NCI-H1436 (cell line): ENCODE measurements around the gene SLC10A2.

ENCODE experiments used
- DNase-seq: peaks from one replicate; lab custom pipeline; 2025; lab: John Stamatoyannopoulos, UW

Gene SLC10A2

DNA sequence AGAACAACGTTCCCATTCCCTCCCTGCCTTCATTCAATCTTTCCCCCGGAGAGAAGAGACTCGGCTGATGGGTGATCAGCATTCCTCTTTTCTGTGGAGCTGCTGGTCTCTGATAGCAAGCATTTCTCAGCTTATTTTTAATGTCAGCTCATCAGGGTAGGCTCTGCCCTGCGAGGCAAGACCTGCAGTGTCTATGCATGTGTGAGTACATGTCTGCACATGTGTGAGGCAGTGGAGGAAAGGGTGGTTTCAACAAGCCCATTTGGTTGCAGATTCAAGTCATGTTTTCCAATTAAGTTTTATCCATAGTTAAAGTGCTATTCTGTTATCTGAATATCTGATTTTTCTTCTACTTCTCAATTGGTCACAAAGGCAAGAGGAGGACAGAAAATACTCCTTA is 19.5 kb downstream of the SLC10A2 start:
- DNase-seq = no peak

DNA sequence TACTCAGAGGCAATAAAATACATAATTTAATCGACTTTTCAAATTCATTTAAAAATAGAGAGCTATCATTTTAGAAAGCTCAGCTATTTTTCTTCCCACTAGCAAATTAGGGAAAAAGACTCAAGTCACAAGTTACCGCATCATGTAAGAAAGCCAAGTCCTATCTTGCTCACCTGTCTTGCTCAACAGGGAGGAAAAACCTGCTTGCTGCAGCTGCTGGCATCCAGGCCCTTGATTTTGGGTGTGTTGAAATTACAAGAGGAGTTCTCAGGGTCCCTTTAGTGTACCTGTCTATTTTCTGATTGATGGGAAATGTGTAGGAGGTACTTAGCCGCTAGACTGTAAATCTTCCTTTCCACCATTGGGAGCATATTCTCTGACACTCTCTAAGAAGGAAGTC is 22.2 kb downstream of the SLC10A2 start:
- no peak for DNase-seq

DNA sequence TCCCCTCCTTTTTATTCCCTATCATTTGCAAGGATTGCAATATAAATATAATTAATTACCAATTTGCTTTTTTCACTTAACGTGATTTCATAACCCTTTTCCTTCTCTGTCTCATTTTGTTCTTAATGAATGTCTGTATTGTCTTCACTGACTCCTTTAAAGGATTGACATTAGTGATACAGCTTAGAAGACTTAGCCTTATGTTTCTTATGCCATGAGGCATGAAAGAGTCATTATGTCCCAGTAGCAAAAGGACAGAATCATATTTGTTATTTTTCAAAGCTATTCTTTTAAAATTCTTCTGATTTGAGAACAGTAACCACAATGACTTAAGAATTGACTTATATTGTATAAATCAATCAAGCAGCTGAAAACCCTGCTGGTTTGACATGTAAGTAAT is 26.2 kb downstream of the SLC10A2 start:
- no peak for DNase-seq

DNA sequence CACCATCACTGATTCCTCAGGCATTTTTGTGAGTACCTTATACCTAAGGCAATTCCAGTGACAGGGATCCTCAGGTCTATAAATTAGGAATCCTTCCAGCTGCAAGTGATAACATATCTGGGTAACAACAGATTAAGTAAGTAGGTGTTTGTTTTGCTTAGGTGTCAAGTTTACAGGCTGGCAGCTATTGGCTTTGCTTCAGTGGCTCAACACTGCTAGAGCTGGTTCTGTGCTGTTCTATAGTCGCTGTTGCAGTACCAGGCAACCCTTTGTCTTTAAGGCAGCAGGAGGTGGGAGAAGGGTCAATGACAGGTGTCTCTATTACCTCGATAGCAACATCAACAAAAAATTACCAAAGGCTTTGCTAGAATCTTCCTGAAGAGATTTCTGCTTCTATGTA is 27.0 kb downstream of the SLC10A2 start:
- DNase-seq = no peak

DNA sequence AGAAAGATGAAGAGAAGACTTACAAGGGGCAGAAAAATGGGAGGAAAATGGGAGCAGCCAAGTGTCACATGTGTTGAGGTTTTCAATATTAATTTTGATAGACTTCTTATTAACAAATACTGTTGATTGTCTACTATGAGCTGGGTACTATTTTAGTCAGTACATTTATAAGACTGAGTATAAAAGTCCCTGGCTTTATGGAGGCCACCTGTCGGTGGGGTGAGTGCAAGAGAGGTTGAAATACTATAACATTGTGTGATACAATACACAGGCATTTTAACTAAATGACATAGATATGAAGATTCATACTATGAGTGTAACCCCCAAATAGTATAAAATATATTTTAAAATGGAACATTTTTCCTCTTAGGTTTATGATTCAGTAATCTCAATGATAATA is 29.9 kb downstream of the SLC10A2 start:
- DNase-seq = no peak

DNA sequence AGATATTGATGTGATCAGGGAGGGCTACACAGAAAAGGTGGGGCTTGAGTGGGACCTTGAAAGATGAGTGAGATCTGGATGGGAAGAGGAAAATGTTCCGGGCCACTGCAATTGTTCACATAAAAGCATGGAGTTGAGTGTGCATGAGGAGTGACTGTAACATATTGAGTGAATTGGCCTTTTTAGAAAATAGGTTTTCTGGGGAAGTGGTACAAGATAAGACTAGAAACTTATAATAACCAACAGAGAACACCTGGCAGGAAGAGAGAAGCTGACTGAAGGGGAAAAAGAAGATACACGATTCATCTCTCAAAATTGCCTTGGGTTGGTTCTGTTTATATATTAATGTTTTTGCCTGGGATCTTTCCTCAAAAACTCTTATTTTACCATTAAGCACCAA is 32.2 kb downstream of the SLC10A2 start:
- no peak for DNase-seq

DNA sequence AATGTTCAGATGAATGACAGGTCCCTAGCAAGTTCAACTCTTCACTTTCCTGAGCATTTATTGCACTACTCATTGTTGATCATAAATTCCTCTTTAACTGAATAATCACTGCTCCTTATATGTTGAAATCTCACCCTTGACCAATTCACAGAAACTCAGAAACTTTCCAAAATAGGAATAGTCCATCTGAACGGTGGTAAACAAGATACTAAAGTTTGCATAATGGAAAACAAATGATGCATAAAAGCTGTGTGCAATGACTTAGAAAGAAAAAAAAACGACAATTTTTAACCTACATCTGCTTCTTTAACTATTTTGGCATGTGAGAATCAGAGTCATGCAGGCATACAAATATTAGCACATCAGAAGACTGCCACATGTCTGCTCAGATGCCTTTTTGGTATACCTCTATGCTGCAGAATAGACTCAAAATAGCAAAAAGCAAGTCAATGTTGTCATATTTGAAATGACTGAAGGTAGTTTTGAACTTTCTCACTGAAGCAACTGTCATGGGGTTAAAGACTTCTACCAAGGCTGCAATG is 34.8 kb downstream of the SLC10A2 start:
- DNase-seq = no peak

DNA sequence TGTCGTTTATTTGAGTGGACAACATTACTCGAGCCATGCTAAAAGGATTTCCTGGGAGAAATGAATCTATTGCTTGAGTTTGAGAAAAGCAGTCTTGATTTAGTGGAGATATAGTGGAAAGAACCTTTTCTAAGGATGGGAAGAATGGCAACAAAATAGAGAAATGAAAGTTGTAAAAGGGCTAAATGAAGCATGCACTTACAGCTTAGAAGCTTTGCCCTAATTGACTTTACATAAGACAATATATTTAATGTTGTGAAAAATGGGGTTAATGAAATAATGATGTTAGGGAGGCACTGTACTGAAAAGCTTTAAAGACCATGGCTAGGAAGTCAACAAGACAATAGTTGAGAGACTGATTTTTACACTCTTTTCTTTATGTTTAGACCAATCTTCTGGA is 35.4 kb downstream of the SLC10A2 start:
- DNase-seq = no peak

DNA sequence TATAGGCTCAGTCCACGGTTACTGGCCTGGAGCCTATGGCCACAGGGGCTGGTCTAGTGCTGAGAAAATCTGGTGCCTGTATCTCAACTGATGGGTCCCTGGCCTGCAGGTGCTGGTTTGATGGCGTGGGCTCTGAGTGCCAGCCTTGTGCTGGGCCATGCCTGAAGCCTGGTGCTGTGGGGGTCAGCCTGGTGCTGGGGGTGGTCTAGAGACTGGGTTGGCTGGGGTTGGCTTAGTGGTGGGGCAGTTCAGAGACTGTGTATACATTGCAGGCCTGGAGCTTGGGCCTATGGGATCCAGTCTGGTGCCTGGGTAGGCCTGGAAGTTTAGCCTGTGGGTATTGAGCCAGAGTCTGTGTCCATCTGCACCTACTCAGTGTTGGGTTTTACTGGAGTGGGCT is 36.4 kb downstream of the SLC10A2 start:
- no peak for DNase-seq

DNA sequence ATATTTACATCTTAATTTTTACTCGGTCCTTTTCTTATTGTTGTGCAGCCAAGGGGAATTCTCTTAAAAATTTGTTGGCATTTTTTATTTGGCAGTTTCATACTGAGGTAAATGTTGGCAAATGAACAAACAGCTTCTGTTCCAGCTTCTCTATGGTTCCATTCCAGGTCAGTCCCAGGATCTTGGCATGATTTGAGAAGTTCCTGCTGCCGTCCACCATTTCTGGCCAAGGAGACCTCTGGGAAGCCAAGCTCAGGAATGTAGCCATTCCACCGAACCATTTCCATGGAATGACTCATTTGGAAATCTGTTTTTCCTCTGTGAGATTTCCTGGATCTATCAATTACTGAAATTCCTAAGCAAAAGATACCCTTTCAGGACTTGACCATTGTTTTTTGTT is 43.9 kb downstream of the SLC10A2 start:
- DNase-seq = no peak

DNA sequence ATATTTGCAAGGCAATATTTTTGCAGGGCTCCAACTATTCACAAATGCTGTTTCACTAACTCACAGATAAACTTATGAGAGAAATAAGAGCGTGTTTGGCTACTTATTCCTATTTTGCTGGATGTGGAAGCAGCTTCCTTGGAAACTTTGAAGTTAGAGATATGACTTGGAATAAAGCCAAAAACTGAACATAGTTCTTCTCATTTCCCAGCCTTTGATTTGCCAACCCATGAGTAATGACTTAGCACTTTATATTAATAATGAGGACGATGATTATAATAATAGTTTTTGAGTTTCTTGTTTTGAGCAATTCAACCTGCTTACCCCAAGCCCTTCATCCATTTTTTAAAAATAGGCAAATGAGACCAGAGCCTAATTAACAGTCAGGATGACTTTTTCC is 47.7 kb downstream of the SLC10A2 start:
- no peak for DNase-seq

DNA sequence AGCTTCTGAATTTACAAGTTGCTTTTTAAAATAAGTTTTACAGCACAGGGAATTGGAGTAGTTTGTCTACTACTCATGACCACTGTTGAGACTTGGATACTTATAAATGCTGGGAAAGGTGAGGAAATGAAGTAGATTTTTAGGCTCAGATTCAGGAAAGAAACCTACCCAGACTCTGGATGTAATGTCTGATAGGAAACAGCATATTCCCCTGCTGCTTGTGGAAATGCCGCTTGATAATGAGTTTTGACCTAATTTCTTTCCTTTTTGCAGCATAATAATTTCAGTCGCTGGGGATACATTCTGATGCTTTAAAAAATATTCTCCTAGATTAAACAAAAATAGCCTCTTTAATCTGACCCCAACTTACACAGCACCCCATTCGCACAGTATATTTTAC is 53.6 kb downstream of the SLC10A2 start:
- no peak for DNase-seq

DNA sequence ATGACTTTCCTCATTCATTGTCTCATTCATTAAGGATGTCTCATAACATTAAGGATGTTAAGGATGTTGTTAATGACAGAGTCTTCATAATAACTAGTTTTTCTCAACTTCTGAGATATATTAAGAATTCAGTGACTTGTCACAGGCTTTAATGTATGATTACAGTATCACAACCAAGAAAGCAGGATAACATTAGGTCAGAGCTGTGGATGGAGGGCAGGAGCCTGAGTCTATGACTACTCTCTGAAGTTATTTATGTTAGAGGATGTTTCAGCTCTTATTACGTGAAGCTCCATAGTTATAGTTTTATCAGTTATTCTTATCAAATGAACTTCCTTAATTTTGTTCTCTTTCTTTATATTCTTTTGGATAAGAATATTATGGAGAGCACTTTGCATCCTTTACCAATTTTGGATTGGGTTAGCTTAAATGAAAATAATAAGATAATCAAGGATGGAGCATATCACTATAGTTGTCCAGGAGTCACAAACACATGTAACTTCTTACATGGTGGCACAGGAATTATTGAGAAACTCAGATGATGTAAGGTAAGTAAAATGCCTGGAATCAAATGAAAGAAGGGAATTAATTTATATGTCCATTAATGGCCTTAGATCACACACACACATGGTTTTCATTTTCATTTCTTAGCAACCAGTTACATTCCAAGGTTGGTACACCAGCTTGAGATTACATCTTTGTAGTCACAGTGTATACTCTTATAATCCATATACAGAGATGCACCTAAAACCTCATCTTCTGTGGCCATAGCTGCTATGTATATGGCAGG is 57.0 kb downstream of the SLC10A2 start:
- no peak for DNase-seq

DNA sequence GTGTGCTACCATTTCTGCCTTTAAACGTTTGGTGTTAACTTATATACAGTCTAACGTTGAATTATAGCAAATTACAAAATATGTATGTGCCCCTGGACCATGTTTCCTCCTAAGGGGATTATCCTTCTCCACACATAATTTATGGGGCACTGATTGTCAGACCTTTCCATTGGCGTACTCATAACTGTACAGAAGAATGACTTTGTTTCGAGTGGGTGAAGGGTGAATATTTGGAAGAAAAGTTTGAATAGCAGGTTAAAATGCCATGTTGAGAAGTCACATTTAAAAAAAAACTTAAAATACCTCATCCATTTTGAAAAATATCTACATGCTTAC is 58.8 kb downstream of the SLC10A2 start:
- DNase-seq = no peak

DNA sequence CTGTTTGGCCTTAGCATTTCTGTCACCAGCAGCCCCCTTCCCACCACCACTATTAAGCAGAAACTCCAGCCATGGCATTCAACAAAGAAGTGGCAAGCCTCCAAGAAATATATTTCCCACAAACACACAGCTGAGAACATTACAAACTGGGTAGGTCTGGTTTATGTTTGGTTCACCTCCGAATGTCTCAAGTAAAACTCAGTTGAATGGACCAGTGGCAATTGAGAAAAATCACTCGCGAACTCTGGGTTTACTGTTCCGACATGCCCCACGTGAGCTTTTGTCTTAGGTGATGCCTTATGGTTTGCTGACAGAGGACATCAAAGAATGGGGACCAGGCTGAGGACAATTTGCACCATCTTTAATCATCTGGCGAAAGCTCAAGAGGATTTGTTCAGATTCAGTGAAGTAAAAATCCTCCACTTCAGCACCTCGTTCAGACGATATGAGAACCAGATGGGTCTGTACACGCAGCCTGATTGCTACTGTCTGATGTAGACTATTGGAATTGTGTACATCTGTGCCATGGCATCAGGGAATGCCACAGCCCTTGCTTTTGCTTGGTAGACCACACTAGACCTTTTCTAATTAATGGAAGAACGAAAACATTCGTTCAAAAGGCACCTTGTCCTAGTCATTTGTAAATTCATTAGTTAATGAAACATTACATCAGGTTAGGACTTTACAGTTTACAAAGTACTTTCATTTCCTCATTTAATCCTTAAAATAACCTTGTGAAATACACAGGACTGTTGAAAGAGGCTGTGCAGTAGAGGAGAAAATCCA is 59.4 kb downstream of the SLC10A2 start:
- no peak for DNase-seq

DNA sequence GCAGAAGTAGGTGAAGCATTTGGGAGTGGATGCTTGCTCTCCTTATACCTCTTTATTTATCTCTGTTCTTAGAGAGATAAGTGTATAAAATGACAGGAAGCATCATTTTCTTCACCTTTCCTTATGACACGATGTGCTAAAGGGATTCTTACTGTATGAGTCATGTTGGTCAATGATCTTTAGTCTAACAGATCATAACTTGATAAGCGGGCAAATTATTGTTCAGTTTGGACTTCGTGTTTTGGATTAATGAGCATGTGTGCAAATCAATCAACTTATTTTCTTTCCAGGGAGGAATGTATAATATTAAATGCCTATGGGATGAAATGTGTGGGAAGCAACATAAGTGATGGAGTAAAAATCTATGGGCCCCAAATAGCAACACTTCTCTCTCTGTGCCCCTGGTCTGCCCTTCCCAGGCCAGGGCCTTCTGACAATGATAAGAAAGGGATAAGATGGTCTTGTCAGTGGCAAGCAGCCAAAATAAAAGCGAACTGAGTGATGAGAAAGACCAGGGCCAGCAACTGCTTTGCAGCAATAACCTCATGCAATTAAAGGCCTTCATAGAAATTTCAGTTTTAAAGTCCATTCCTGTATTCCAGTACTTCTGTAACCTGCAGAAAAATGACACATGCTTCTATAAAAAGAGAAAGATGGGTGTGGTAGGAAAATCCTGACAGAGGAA is 61.4 kb downstream of the SLC10A2 start:
- DNase-seq = no peak

DNA sequence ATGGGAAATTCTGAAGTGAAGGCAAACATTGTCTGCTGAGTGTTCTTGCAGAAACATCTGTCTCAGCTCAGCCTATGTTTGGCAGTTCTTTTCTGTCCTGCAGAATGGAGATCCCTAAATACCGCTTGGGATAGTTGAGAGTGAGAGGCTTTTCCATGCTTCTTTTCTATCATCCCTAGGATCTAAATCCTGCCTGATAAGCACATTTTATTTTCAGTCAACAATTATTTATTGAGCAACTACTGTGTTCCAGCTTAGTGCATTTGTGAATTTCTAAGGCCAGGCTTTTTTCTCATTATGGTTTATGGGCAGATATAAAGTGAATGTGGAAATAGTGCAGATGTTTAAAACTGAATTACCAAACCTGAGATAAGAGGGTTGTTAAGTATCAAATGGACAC is 62.6 kb downstream of the SLC10A2 start:
- no peak for DNase-seq

DNA sequence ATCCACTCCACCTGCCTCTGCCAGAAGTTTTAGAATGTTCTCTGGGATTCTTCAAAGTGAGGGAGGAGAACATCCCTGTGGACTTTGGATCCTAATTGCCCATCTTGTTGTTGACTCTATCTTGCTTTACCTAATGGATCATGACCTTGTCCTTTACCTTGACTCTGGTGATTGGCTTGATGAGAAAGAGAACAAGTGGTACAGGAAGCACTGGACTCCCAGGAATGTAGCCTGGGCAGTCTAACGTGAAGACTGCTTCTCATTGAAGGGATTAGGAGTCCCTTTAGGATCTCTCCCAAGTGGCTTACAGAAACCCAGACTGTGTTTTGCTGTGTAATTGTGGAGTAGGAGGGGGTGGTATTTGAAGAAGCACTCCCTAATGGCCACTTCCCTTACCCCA is 63.9 kb downstream of the SLC10A2 start:
- no peak for DNase-seq

DNA sequence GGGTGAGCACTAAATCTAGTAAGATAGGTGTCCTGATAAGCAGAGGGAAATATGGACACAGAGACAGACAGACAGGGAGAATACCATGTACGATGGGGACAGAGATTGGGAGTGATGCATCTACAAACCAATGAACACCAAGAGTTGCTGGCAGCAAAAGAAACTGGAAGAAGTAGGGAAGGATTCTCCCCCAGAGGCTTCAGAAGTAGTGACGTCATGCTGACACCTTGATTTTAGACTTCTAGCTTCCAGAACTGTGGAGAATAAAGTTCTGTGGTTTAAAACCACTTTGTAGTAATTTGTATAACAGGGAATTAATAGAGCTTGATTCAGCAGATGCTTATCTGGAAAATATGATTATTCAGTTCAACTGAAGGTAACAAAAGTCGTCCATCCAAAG is 66.1 kb downstream of the SLC10A2 start:
- DNase-seq = no peak

DNA sequence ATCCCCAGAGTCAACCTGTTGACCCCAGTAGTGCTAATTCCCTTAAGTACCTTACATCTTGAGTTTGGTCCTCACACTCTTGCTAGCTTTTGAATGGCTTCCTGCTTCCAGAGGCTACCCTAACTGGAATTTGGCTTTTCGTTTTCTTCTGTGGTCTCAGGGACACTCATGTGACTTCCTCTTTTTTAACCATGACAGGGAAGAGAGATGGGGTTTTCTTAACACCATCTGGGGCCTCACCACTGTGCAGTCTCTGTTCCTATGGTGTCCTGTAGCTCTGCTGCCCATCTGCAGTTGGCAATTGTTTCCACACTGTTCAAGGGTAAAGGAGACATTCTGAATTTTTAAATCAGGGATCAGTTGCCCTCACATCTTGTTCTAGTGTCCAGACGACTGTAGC is 66.7 kb downstream of the SLC10A2 start:
- no peak for DNase-seq
